ENCODE data around the gene BRME1. TPM values are rescaled to one million over a fixed set of nuclear protein-coding genes. Genes with fewer than 3 reads are reported as not detected.

BRME1 gene
- polyA plus RNA-seq, 1 donor (not counting 4 experiments of a cell fraction or from before 2014, with no cell fraction given), result 0.22 TPM

GRCh38 chr19:13887517-13887916, 18.4 kb downstream of the BRME1 start:
- Histone ChIP-seq H3K27me3 (ENCODE audit: control insufficient read depth, extremely low read depth, insufficient read depth, low read length) (peaks cover 8% of the 10 kb centered on the region), H3K9ac (ENCODE audit: control insufficient read depth, extremely low read depth, insufficient read depth, low read length) (peak overlapping the region; percentile 58), H3K4me2 (ENCODE audit: control insufficient read depth, extremely low read depth, insufficient read depth, low read depth, low read length) (peak overlapping the region; percentile 85), H3K4me1 (ENCODE audit: control insufficient read depth, extremely low read depth, insufficient read depth, low read length) (peaks cover 19% of the 10 kb centered on the region), H3K9me1 (ENCODE audit: control insufficient read depth, extremely low read depth, insufficient read depth, low read length) (no peaks in the 10 kb centered on the region), H3K27ac (ENCODE audit: control insufficient read depth, insufficient read depth, low read length) (peak overlapping the region; percentile 12), H4K20me1 (ENCODE audit: control insufficient read depth, extremely low read depth, insufficient read depth, low read length) (no peaks in the 10 kb centered on the region), H3K79me2 (ENCODE audit: control insufficient read depth, insufficient read depth, low read length) (no peaks in the 10 kb centered on the region), H3K36me3 (ENCODE audit: control insufficient read depth in 2 of 2, extremely low read depth in 1 of 2, insufficient read depth in 2 of 2, low read length in 2 of 2) (no peaks in the 10 kb centered on the region), H2AFZ (ENCODE audit: control insufficient read depth, low read length) (peak overlapping the region; percentile 84), H3K9me3 (ENCODE audit: control insufficient read depth, low read depth, low read length) (no peaks in the 10 kb centered on the region), H3K4me3 (ENCODE audit: control insufficient read depth in 2 of 3, extremely low read depth in 1 of 3, insufficient read depth in 2 of 3, low read depth in 1 of 3, low read length in 3 of 3) (peak overlapping the region in 2 of 3 experiments; percentile 25 to 36)
- no peak for TF ChIP-seq CTCF (optimal IDR thresholded peaks at IDR 0.05 in 1 of 3, IDR thresholded peaks at IDR 0.05 in 1 of 3, conservative IDR thresholded peaks at IDR 0.05 in 1 of 3; ENCODE audit: extremely low read depth in 1 of 3, insufficient read depth in 2 of 3, low read length in 3 of 3)
- no peak for TF ChIP-seq EZH2 (IDR thresholded peaks at IDR 0.05; ENCODE audit: low read length)
- no peak for FAIRE-seq
- dilution Hi-C loops (cut with MboI; ENCODE audit: extremely low pct_ligation_motif_present, low sequenced_read_pairs), result no loop called here
- no peak for DNase-seq (ENCODE audit: low read depth, low spot score)

GRCh38 chr19:13887018-13887436, 18.9 kb downstream of the BRME1 start:
- dilution Hi-C loops (cut with MboI; ENCODE audit: extremely low pct_ligation_motif_present, low sequenced_read_pairs), result no loop called here
- peak overlapping the region; percentile 12 for H3K27ac ChIP-seq (ENCODE audit: control insufficient read depth, insufficient read depth, low read length)
- H3K36me3 ChIP-seq (ENCODE audit: control insufficient read depth in 2 of 2, extremely low read depth in 1 of 2, insufficient read depth in 2 of 2, low read length in 2 of 2), result no peaks in the 10 kb centered on the region

More at GRCh38 chr19:13887018-13887436, 18.9 kb downstream of the BRME1 start:
- H4K20me1 ChIP-seq (ENCODE audit: control insufficient read depth, extremely low read depth, insufficient read depth, low read length), result no peaks in the 10 kb centered on the region
- H3K9me3 ChIP-seq (ENCODE audit: control insufficient read depth, low read depth, low read length), result no peaks in the 10 kb centered on the region
- H3K9me1 ChIP-seq (ENCODE audit: control insufficient read depth, extremely low read depth, insufficient read depth, low read length), result no peaks in the 10 kb centered on the region
- H3K27me3 ChIP-seq (ENCODE audit: control insufficient read depth, extremely low read depth, insufficient read depth, low read length), result peaks cover 8% of the 10 kb centered on the region
- DNase-seq (ENCODE audit: low read depth, low spot score), result no peak
- H2AFZ ChIP-seq (ENCODE audit: control insufficient read depth, low read length), result peak overlapping the region; percentile 84
- TF ChIP-seq CTCF (optimal IDR thresholded peaks at IDR 0.05 in 1 of 3, IDR thresholded peaks at IDR 0.05 in 1 of 3, conservative IDR thresholded peaks at IDR 0.05 in 1 of 3; ENCODE audit: extremely low read depth in 1 of 3, insufficient read depth in 2 of 3, low read length in 3 of 3) (no peak), EZH2 (IDR thresholded peaks at IDR 0.05; ENCODE audit: low read length) (no peak)
- peak overlapping the region; percentile 58 for H3K9ac ChIP-seq (ENCODE audit: control insufficient read depth, extremely low read depth, insufficient read depth, low read length)
- peak overlapping the region; percentile 85 for H3K4me2 ChIP-seq (ENCODE audit: control insufficient read depth, extremely low read depth, insufficient read depth, low read depth, low read length)
- FAIRE-seq, result peak; percentile 91
- H3K4me1 ChIP-seq (ENCODE audit: control insufficient read depth, extremely low read depth, insufficient read depth, low read length), result peaks cover 19% of the 10 kb centered on the region
- peak overlapping the region in 2 of 3 experiments; percentile 25 to 36 for H3K4me3 ChIP-seq (ENCODE audit: control insufficient read depth in 2 of 3, extremely low read depth in 1 of 3, insufficient read depth in 2 of 3, low read depth in 1 of 3, low read length in 3 of 3)
- no peaks in the 10 kb centered on the region for H3K79me2 ChIP-seq (ENCODE audit: control insufficient read depth, insufficient read depth, low read length)
